ENCODE results near the gene GAST. TPM values are rescaled to one million over a fixed set of nuclear protein-coding genes. Genes with fewer than 3 reads are reported as not detected.

Gene GAST
- total RNA-seq, 1 experiment from 2014 or later: not detected

GRCh38 chr17:41733348-41734138, 21.4 kb downstream of the GAST start:
- DNase-seq: no peak
- H3K27ac ChIP-seq (ENCODE audit: low read length): no peak overlapping the region

GRCh38 chr17:41734139-41734948, 22.2 kb downstream of the GAST start, which contains the start of gene HAP1:
TSS of gene HAP1 (minus strand) at chr17:41734643. CDS start at chr17:41734634, 9 bp downstream.
- Histone ChIP-seq H3K9me3 (ENCODE audit: low read length) (no peaks in the 10 kb centered on the region), H3K36me3 (ENCODE audit: insufficient read depth, low read length) (no peaks in the 10 kb centered on the region), H3K27ac (ENCODE audit: low read length) (no peak within 1 kb of the TSS), H3K4me3 (ENCODE audit: low read length) (no peak within 1 kb of the TSS), H3K79me2 (ENCODE audit: low read length) (no peaks in the 10 kb centered on the region), H3K27me3 (ENCODE audit: low read length) (no peaks in the 10 kb centered on the region), H3K9me2 (replicated peaks; ENCODE audit: insufficient read depth, low read length) (no peaks in the 10 kb centered on the region), H3K4me1 (ENCODE audit: low read length) (peaks cover 4% of the 10 kb centered on the region; the same call in 1 of the 2 replicates), H3K9ac (ENCODE audit: low read length) (no peak within 1 kb of the TSS), H4K20me1 (ENCODE audit: insufficient read depth, low read depth, low read length) (no peaks in the 10 kb centered on the region), H3K4me2 (ENCODE audit: low read depth, low read length, poor library complexity, severe bottlenecking) (no peak within 1 kb of the TSS), H2AFZ (ENCODE audit: low read length) (no peak within 1 kb of the TSS)
- no peak for DNase-seq

More at GRCh38 chr17:41733348-41734138, 21.4 kb downstream of the GAST start:
- Histone ChIP-seq H3K79me2 (ENCODE audit: low read length) (no peaks in the 10 kb centered on the region), H3K9me3 (ENCODE audit: low read length) (no peaks in the 10 kb centered on the region), H3K36me3 (ENCODE audit: insufficient read depth, low read length) (no peaks in the 10 kb centered on the region), H3K4me3 (ENCODE audit: low read length) (no peak overlapping the region), H3K27me3 (ENCODE audit: low read length) (no peaks in the 10 kb centered on the region), H3K9ac (ENCODE audit: low read length) (no peak overlapping the region), H3K4me2 (ENCODE audit: low read depth, low read length, poor library complexity, severe bottlenecking) (no peak overlapping the region), H2AFZ (ENCODE audit: low read length) (no peak overlapping the region), H3K9me2 (replicated peaks; ENCODE audit: insufficient read depth, low read length) (no peaks in the 10 kb centered on the region), H3K4me1 (ENCODE audit: low read length) (peaks cover 5% of the 10 kb centered on the region), H4K20me1 (ENCODE audit: insufficient read depth, low read depth, low read length) (no peaks in the 10 kb centered on the region)

GRCh38 chr17:41734949-41735313, 22.8 kb downstream of the GAST start:
- H3K79me2 ChIP-seq (ENCODE audit: low read length): no peaks in the 10 kb centered on the region
- no peaks in the 10 kb centered on the region for H4K20me1 ChIP-seq (ENCODE audit: insufficient read depth, low read depth, low read length)
- H3K9ac ChIP-seq (ENCODE audit: low read length): no peak overlapping the region
- H3K36me3 ChIP-seq (ENCODE audit: insufficient read depth, low read length): no peaks in the 10 kb centered on the region
- H3K27ac ChIP-seq (ENCODE audit: low read length): no peak overlapping the region
- DNase-seq: no peak
- no peak overlapping the region for H3K4me3 ChIP-seq (ENCODE audit: low read length)
- H3K4me2 ChIP-seq (ENCODE audit: low read depth, low read length, poor library complexity, severe bottlenecking): no peak overlapping the region
- H2AFZ ChIP-seq (ENCODE audit: low read length): no peak overlapping the region
- H3K9me3 ChIP-seq (ENCODE audit: low read length): no peaks in the 10 kb centered on the region
- H3K27me3 ChIP-seq (ENCODE audit: low read length): no peaks in the 10 kb centered on the region
- H3K9me2 ChIP-seq (replicated peaks; ENCODE audit: insufficient read depth, low read length): no peaks in the 10 kb centered on the region
- H3K4me1 ChIP-seq (ENCODE audit: low read length): peaks cover 4% of the 10 kb centered on the region; the same call in 1 of the 2 replicates

- no peak for DNase-seq
Observed at GRCh38 chr17:41735744-41736143, 23.6 kb downstream of the GAST start.

GRCh38 chr17:41736983-41737679, 25.0 kb downstream of the GAST start:
- Histone ChIP-seq H3K27me3 (ENCODE audit: low read length) (no peaks in the 10 kb centered on the region), H3K9me2 (replicated peaks; ENCODE audit: insufficient read depth, low read length) (no peaks in the 10 kb centered on the region), H4K20me1 (ENCODE audit: insufficient read depth, low read depth, low read length) (no peaks in the 10 kb centered on the region), H3K79me2 (ENCODE audit: low read length) (no peaks in the 10 kb centered on the region), H3K27ac (ENCODE audit: low read length) (no peak overlapping the region), H2AFZ (ENCODE audit: low read length) (no peak overlapping the region), H3K4me1 (ENCODE audit: low read length) (peaks cover 4% of the 10 kb centered on the region; the same call in 1 of the 2 replicates), H3K36me3 (ENCODE audit: insufficient read depth, low read length) (no peaks in the 10 kb centered on the region), H3K9me3 (ENCODE audit: low read length) (no peaks in the 10 kb centered on the region), H3K4me3 (ENCODE audit: low read length) (no peak overlapping the region), H3K9ac (ENCODE audit: low read length) (no peak overlapping the region), H3K4me2 (ENCODE audit: low read depth, low read length, poor library complexity, severe bottlenecking) (no peak overlapping the region)
- DNase-seq: no peak

More at GRCh38 chr17:41735744-41736143, 23.6 kb downstream of the GAST start:
- H3K9me2 ChIP-seq (replicated peaks; ENCODE audit: insufficient read depth, low read length): no peaks in the 10 kb centered on the region
- peaks cover 4% of the 10 kb centered on the region; the same call in 1 of the 2 replicates for H3K4me1 ChIP-seq (ENCODE audit: low read length)
- H3K36me3 ChIP-seq (ENCODE audit: insufficient read depth, low read length): no peaks in the 10 kb centered on the region
- H3K79me2 ChIP-seq (ENCODE audit: low read length): no peaks in the 10 kb centered on the region
- H3K4me2 ChIP-seq (ENCODE audit: low read depth, low read length, poor library complexity, severe bottlenecking): no peak overlapping the region
- no peaks in the 10 kb centered on the region for H3K9me3 ChIP-seq (ENCODE audit: low read length)
- no peak overlapping the region for H2AFZ ChIP-seq (ENCODE audit: low read length)
- H3K27ac ChIP-seq (ENCODE audit: low read length): no peak overlapping the region
- no peaks in the 10 kb centered on the region for H4K20me1 ChIP-seq (ENCODE audit: insufficient read depth, low read depth, low read length)
- H3K27me3 ChIP-seq (ENCODE audit: low read length): no peaks in the 10 kb centered on the region
- H3K9ac ChIP-seq (ENCODE audit: low read length): no peak overlapping the region
- no peak overlapping the region for H3K4me3 ChIP-seq (ENCODE audit: low read length)

GRCh38 chr17:41737680-41738023, 25.5 kb downstream of the GAST start:
- Histone ChIP-seq H4K20me1 (ENCODE audit: insufficient read depth, low read depth, low read length) (no peaks in the 10 kb centered on the region), H3K79me2 (ENCODE audit: low read length) (no peaks in the 10 kb centered on the region), H3K4me1 (ENCODE audit: low read length) (peaks cover 4% of the 10 kb centered on the region; the same call in 1 of the 2 replicates), H3K9me2 (replicated peaks; ENCODE audit: insufficient read depth, low read length) (no peaks in the 10 kb centered on the region), H3K36me3 (ENCODE audit: insufficient read depth, low read length) (no peaks in the 10 kb centered on the region), H3K9me3 (ENCODE audit: low read length) (no peaks in the 10 kb centered on the region), H3K27ac (ENCODE audit: low read length) (no peak overlapping the region), H3K4me2 (ENCODE audit: low read depth, low read length, poor library complexity, severe bottlenecking) (no peak overlapping the region), H3K9ac (ENCODE audit: low read length) (no peak overlapping the region), H3K4me3 (ENCODE audit: low read length) (no peak overlapping the region), H3K27me3 (ENCODE audit: low read length) (no peaks in the 10 kb centered on the region), H2AFZ (ENCODE audit: low read length) (no peak overlapping the region)
- DNase-seq: no peak

GRCh38 chr17:41738077-41738800, 26.1 kb downstream of the GAST start:
- peak overlapping the region; percentile 99 for H2AFZ ChIP-seq (ENCODE audit: low read length)
- no peaks in the 10 kb centered on the region for H3K27me3 ChIP-seq (ENCODE audit: low read length)
- H3K79me2 ChIP-seq (ENCODE audit: low read length): no peaks in the 10 kb centered on the region
- H3K4me1 ChIP-seq (ENCODE audit: low read length): peaks cover 4% of the 10 kb centered on the region; the same call in 1 of the 2 replicates
- H3K4me2 ChIP-seq (ENCODE audit: low read depth, low read length, poor library complexity, severe bottlenecking): no peak overlapping the region
- H3K9me2 ChIP-seq (replicated peaks; ENCODE audit: insufficient read depth, low read length): no peaks in the 10 kb centered on the region
- no peaks in the 10 kb centered on the region for H4K20me1 ChIP-seq (ENCODE audit: insufficient read depth, low read depth, low read length)
- H3K36me3 ChIP-seq (ENCODE audit: insufficient read depth, low read length): no peaks in the 10 kb centered on the region
- H3K27ac ChIP-seq (ENCODE audit: low read length): no peak overlapping the region
- DNase-seq: peak; percentile 93
- no peaks in the 10 kb centered on the region for H3K9me3 ChIP-seq (ENCODE audit: low read length)
- H3K9ac ChIP-seq (ENCODE audit: low read length): peak overlapping the region; percentile 34
- no peak overlapping the region for H3K4me3 ChIP-seq (ENCODE audit: low read length)

Measured in Karpas-422 (cell line).